Trophoblast cell (in vitro differentiated cells and primary cell): Measurements from ENCODE around the gene MAF.

Source experiments
- DNase-seq, 2 donors: peaks; one replicate each; pipeline ENCODE4 v3.0.0-alpha.2; 2016
- H2AFZ ChIP-seq: 2 replicates; pipeline ENCODE4 v1.6.1; 2013; ENCODE audit warnings: low read length, moderate library complexity, mild to moderate bottlenecking; ENCODE audit not compliant: insufficient read depth, poor library complexity
- H2AK5ac ChIP-seq: 2 replicates; pipeline ENCODE4 v1.6.1; 2013; ENCODE audit warnings: mild to moderate bottlenecking, low read length
- H2BK120ac ChIP-seq: 2 replicates; pipeline ENCODE4 v1.6.1; 2013; ENCODE audit warnings: low read length, mild to moderate bottlenecking, moderate library complexity; ENCODE audit not compliant: insufficient read depth, poor library complexity
- H2BK12ac ChIP-seq: 2 replicates; pipeline ENCODE4 v1.6.1; 2013; ENCODE audit warnings: mild to moderate bottlenecking, low read length, moderate library complexity
- H2BK5ac ChIP-seq: 2 replicates; pipeline ENCODE4 v1.6.1; 2013; ENCODE audit warnings: low read length, low read depth, moderate library complexity, mild to moderate bottlenecking; ENCODE audit not compliant: poor library complexity
- H3K14ac ChIP-seq: 2 replicates; pipeline ENCODE4 v1.6.1; 2013; ENCODE audit warnings: mild to moderate bottlenecking, low read length
- H3K18ac ChIP-seq: 2 replicates; pipeline ENCODE4 v1.6.1; 2013; ENCODE audit warnings: mild to moderate bottlenecking, low read length
- H3K23ac ChIP-seq: 2 replicates; pipeline ENCODE4 v1.6.1; 2013; ENCODE audit warnings: low read length
- H3K27ac ChIP-seq: 2 replicates; pipeline ENCODE4 v1.5.1; 2013; ENCODE audit warnings: low read depth, mild to moderate bottlenecking, inconsistent platforms, low read length, moderate library complexity
- H3K27me3 ChIP-seq: 2 replicates; pipeline ENCODE4 v1.6.1; 2013; ENCODE audit warnings: inconsistent platforms, mild to moderate bottlenecking, low read length, moderate library complexity; ENCODE audit not compliant: insufficient read depth
- H3K36me3 ChIP-seq, 2 experiments: 1 replicate in 1 of 2; 2 replicates in 1 of 2; pipeline ENCODE4 v1.6.1; 2013; ENCODE audit warnings: low read length in 2 of 2, mild to moderate bottlenecking in 2 of 2, moderate library complexity in 1 of 2; ENCODE audit not compliant: insufficient read depth in 2 of 2, control insufficient read depth in 1 of 2
- H3K4ac ChIP-seq: 2 replicates; pipeline ENCODE4 v1.6.1; 2013; ENCODE audit warnings: low read depth, mild to moderate bottlenecking, low read length, moderate library complexity
- H3K4me1 ChIP-seq, 2 experiments: 1 replicate in 1 of 2; 2 replicates in 1 of 2; pipeline ENCODE4 v1.6.1; 2013; ENCODE audit warnings: low read length in 2 of 2, mild to moderate bottlenecking in 2 of 2, moderate library complexity in 1 of 2; ENCODE audit not compliant: insufficient read depth in 2 of 2, control insufficient read depth in 1 of 2
- H3K4me2 ChIP-seq: 2 replicates; pipeline ENCODE4 v1.6.1; 2013; ENCODE audit warnings: inconsistent platforms, mild to moderate bottlenecking, low read length, moderate library complexity
- H3K4me3 ChIP-seq: 2 replicates; pipeline ENCODE4 v1.5.1; 2013; ENCODE audit warnings: mild to moderate bottlenecking, low read depth, low read length, inconsistent platforms
- H3K79me1 ChIP-seq: one replicate; pipeline ENCODE4 v1.6.1; 2013; ENCODE audit warnings: low read length
- H3K79me2 ChIP-seq: 2 replicates; pipeline ENCODE4 v1.6.1; 2013; ENCODE audit warnings: low read length, mild to moderate bottlenecking; ENCODE audit not compliant: control insufficient read depth, insufficient read depth, poor library complexity
- H3K9ac ChIP-seq: 2 replicates; pipeline ENCODE4 v1.6.1; 2013; ENCODE audit warnings: mild to moderate bottlenecking, low read length
- H3K9me3 ChIP-seq: 2 replicates; pipeline ENCODE4 v1.6.1; 2013; ENCODE audit warnings: low read depth, mild to moderate bottlenecking, control low read depth, inconsistent platforms, low read length; ENCODE audit not compliant: insufficient read depth
- H4K12ac ChIP-seq: 2 replicates; pipeline ENCODE4 v1.6.1; 2013; ENCODE audit warnings: low read depth, mild to moderate bottlenecking, low read length, moderate library complexity
- H4K8ac ChIP-seq: 2 replicates; pipeline ENCODE4 v1.6.1; 2013; ENCODE audit warnings: low read depth, mild to moderate bottlenecking, low read length, moderate library complexity
- H4K91ac ChIP-seq: one replicate; pipeline ENCODE4 v1.6.1; 2013; ENCODE audit warnings: low read depth, mild to moderate bottlenecking, low read length, moderate library complexity
- WGBS: extraction: QIAGEN DNeasy Blood & Tissue Kit; methylation state at CpG from one replicate; pipeline ENCODE4 v1.1.7; 2013; ENCODE audit warnings: missing lambda C conversion rate; ENCODE audit not compliant: insufficient read length, insufficient coverage; ENCODE audit errors: extremely low coverage; 5-methylcytosine and 5-hydroxymethylcytosine counted together

Gene MAF

GRCh38 chr16:79593074-79593531 lies 7.4 kb downstream of the MAF start:
- H3K79me2 ChIP-seq = no peaks in the 10 kb centered on the region
- no peak overlapping the region for H3K27ac ChIP-seq
- H3K9me3 ChIP-seq = no peaks in the 10 kb centered on the region
- no peak for DNase-seq
- no peak overlapping the region for H3K9ac ChIP-seq
- H3K23ac ChIP-seq = no peak overlapping the region
- H3K79me1 ChIP-seq = no peaks in the 10 kb centered on the region
- H3K18ac ChIP-seq = no peak overlapping the region
- H3K36me3 ChIP-seq = no peaks in the 10 kb centered on the region
- H2BK5ac ChIP-seq = no peak overlapping the region
- no peak overlapping the region for H3K4ac ChIP-seq
- H3K4me2 ChIP-seq = no peak overlapping the region
- no peak overlapping the region for H3K14ac ChIP-seq
- H2AFZ ChIP-seq = no peak overlapping the region
- no CpG with 5 or more reads among the region's 7 CpGs for WGBS
- H2AK5ac ChIP-seq = no peak overlapping the region
- H3K4me1 ChIP-seq = no peaks in the 10 kb centered on the region
- no peak overlapping the region for H4K12ac ChIP-seq
- H4K91ac ChIP-seq = no peak overlapping the region
- no peak overlapping the region for H2BK12ac ChIP-seq
- H2BK120ac ChIP-seq = no peak overlapping the region
- no peaks in the 10 kb centered on the region for H3K27me3 ChIP-seq
- no peak overlapping the region for H3K4me3 ChIP-seq
- H4K8ac ChIP-seq = no peak overlapping the region

DNA sequence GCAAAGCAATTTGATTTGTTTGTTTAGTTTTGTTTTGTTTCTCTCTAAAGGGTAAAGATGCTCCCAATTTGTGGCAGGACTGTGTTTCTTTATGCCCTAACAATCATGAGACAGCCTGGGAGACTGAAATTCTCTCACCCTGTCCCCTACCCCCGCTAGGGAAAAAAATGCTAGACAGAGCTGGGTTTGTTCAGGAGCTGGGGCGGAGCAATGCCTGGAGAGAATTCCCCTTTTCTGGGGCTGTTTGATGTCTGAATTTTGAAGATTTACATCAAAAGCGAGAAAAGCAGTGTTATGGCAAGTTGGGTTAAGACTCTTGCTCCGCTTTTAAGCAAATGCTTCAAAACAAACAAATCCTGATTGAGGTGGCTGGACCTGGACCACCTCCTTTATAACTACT lies 8.4 kb downstream of the MAF start:
- H3K4ac ChIP-seq = no peak overlapping the region
- no CpG with 5 or more reads among the region's 4 CpGs for WGBS

GRCh38 chr16:79589601-79590102 lies 10.9 kb downstream of the MAF start:
- no peak overlapping the region for H3K4me3 ChIP-seq
- DNase-seq = no peak
- no peak overlapping the region for H3K9ac ChIP-seq
- H3K27ac ChIP-seq = no peak overlapping the region
- no peaks in the 10 kb centered on the region for H3K36me3 ChIP-seq
- no peaks in the 10 kb centered on the region for H3K9me3 ChIP-seq
- H3K4ac ChIP-seq = no peak overlapping the region
- no peak overlapping the region for H3K18ac ChIP-seq
- no peaks in the 10 kb centered on the region for H3K4me1 ChIP-seq
- H3K79me2 ChIP-seq = no peaks in the 10 kb centered on the region
- no peak overlapping the region for H2AK5ac ChIP-seq
- no peak overlapping the region for H2BK5ac ChIP-seq
- no peak overlapping the region for H4K8ac ChIP-seq
- no peak overlapping the region for H4K12ac ChIP-seq
- no CpG with 5 or more reads among the region's 43 CpGs for WGBS
- no peak overlapping the region for H2BK12ac ChIP-seq
- H3K27me3 ChIP-seq = no peaks in the 10 kb centered on the region
- no peak overlapping the region for H2AFZ ChIP-seq
- no peak overlapping the region for H2BK120ac ChIP-seq
- H3K23ac ChIP-seq = no peak overlapping the region
- H3K14ac ChIP-seq = no peak overlapping the region
- peak overlapping the region; percentile 41 for H3K4me2 ChIP-seq
- no peak overlapping the region for H4K91ac ChIP-seq
- no peaks in the 10 kb centered on the region for H3K79me1 ChIP-seq

More for the DNA sequence above, 8.4 kb downstream of the MAF start:
- Histone ChIP-seq H3K36me3 (no peaks in the 10 kb centered on the region), H3K79me2 (no peaks in the 10 kb centered on the region), H3K9me3 (no peaks in the 10 kb centered on the region), H3K79me1 (no peaks in the 10 kb centered on the region), H3K4me1 (no peaks in the 10 kb centered on the region), H4K91ac (no peak overlapping the region), H3K4me2 (no peak overlapping the region), H3K27me3 (no peaks in the 10 kb centered on the region), H2AFZ (no peak overlapping the region), H4K8ac (no peak overlapping the region), H2AK5ac (no peak overlapping the region), H3K23ac (no peak overlapping the region), H2BK120ac (no peak overlapping the region), H3K27ac (no peak overlapping the region), H4K12ac (no peak overlapping the region), H2BK5ac (no peak overlapping the region), H3K4me3 (no peak overlapping the region), H3K9ac (no peak overlapping the region), H2BK12ac (no peak overlapping the region), H3K14ac (no peak overlapping the region), H3K18ac (no peak overlapping the region)
- no peak for DNase-seq

- Histone ChIP-seq H3K14ac (no peak overlapping the region), H3K23ac (no peak overlapping the region), H3K27me3 (no peaks in the 10 kb centered on the region), H3K4me3 (no peak overlapping the region), H2BK5ac (no peak overlapping the region), H2BK12ac (no peak overlapping the region), H3K79me1 (no peaks in the 10 kb centered on the region), H3K18ac (no peak overlapping the region), H3K9ac (no peak overlapping the region), H2BK120ac (no peak overlapping the region), H3K9me3 (no peaks in the 10 kb centered on the region), H3K36me3 (no peaks in the 10 kb centered on the region), H3K79me2 (no peaks in the 10 kb centered on the region), H4K8ac (no peak overlapping the region), H4K12ac (no peak overlapping the region), H4K91ac (no peak overlapping the region), H3K27ac (no peak overlapping the region), H2AFZ (no peak overlapping the region), H3K4me2 (no peak overlapping the region), H2AK5ac (no peak overlapping the region), H3K4ac (no peak overlapping the region), H3K4me1 (no peaks in the 10 kb centered on the region)
- no CpG with 5 or more reads among the region's 9 CpGs for WGBS
- DNase-seq = no peak
Observed at GRCh38 chr16:79587897-79588296, 12.6 kb downstream of the MAF start.
